ENCODE measurements around the gene MTMR12.

DNA sequence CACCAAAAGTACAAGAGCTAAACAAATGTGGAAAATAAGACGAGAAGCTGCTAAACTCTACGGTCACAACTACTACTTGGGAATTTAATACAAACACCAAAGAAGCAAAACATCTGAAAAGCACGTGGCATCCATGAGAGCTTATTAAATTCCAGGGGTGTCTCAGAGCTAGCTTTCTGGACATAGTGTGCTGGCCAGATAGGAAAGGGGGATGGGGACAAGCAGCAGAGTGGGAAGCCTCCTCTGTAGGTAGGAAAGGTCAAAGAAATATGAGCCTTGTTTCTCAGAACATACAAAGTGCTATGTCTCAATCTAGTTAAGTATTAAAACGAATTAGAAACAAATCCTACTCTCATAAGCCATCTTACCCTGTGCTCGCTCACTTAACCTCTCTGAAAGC is 87.3 kb downstream of the MTMR12 start:
- TF ChIP-seq POLR2A (IDR thresholded peaks at IDR 0.05; ENCODE audit: low read length) (no peak), GATA1 (IDR thresholded peaks at IDR 0.05; ENCODE audit: low read depth, low read length) (no peak)
